Measurements from ENCODE around the gene NMS.
A peak's percentile ranks its signal among the peaks of the same experiment; 100 is the strongest.
"Not testable (repeated sequence)": the region's sequence is repeated elsewhere in the genome, so short reads cannot be mapped to it uniquely, and the experiment has no call there.

The NMS gene

GRCh38 chr2:100451734-100452133 lies 18.5 kb upstream of the NMS start:
- no peak for DNase-seq (ENCODE audit: low read depth)
- no peak for TF ChIP-seq CTCF (IDR thresholded peaks at IDR 0.05; ENCODE audit: control insufficient read depth, insufficient read depth, low read depth, low read length, missing control alignments)
- H3K4me3 ChIP-seq (ENCODE audit: control insufficient read depth, low read depth, low read length): no peak overlapping the region

GRCh38 chr2:100453853-100454252 lies 16.4 kb upstream of the NMS start:
- no peak for DNase-seq (ENCODE audit: low read depth)
- no peak overlapping the region for H3K4me3 ChIP-seq (ENCODE audit: control insufficient read depth, low read depth, low read length)
- no peak for TF ChIP-seq CTCF (IDR thresholded peaks at IDR 0.05; ENCODE audit: control insufficient read depth, insufficient read depth, low read depth, low read length, missing control alignments)

DNA sequence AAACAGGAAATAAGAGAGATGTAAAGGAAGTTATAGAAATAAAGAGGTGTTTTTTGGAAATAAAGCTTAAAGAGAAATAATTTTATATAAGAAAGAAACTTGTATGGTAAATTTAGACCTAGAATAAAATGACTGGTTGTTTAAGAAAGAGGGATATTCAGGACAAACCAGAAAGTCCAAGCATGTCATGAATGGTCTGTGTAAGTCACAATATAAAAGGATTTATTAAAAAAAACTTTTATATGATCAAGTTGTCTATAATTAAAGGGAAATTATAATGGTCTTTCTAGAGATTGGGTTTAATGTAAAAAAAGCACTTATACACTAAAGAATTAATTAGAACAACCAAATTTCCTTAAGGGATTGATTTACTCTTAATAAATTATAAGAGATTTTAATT lies 13.9 kb upstream of the NMS start:
- DNase-seq (ENCODE audit: low read depth); H3K4me3 ChIP-seq (ENCODE audit: control insufficient read depth, low read depth, low read length): not testable (repeated sequence)

DNA sequence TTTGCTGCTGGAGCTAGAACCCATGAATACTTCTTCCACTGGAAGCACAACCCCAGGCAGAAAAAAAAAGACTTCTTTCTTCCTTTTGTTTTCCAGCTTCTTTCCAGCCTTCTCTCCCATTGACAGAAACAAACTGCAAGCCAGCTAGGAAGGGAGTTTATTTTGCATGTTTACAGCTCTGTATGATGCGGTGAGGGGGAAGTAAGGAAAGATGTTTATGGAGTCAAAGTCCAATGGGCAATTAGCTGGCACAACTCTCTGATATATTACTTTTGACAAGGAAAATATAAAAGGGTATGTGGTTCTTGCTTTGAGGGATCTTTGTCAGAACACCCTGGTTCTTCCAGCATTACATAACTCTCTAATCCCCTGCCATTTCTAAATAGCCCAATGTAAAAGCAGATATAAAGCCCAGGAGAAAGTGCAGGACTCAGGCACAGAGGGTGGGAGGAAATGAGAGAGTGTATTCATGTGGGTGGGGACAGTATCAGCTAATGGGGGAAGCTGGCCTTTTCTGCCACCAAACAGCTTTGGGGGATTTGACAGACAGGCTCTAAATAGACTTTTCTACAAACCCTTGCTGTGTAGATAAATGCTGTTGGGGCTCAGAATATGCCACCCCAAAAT lies 9.3 kb upstream of the NMS start:
- no peak overlapping the region for H3K4me3 ChIP-seq (ENCODE audit: control insufficient read depth, low read depth, low read length)
- no peak for DNase-seq (ENCODE audit: low read depth)
- no peak for TF ChIP-seq CTCF (IDR thresholded peaks at IDR 0.05; ENCODE audit: control insufficient read depth, insufficient read depth, low read depth, low read length, missing control alignments)

DNA sequence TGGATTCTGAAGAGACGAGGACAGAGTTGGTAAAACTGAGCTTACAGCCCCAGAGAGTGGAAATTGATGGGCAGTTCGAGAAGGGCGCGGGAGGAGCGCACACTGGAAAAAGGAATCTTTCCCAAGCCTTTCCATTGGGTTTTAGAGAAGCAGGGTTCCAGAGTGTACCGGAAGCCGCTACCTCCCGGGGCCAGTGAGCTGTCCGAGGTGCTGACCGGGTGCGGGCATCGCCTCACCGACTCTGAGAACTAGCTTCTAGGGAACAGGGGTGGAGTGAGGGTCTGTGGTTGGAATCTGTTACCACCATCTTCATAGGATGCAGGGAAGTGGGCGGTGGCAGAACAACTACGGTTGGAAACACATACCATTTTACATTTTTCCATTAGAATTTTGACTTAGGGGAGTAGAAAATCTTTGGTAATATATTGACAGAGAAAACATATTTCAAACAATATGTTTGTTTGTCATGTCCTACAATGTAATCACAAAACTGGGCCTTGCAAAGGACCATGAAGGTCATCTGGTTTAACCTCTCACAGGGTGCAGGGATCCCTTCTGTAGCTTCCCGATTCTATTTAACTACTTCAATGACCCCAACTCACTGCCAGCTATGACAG lies 724 bp downstream of the NMS start:
- DNase-seq (ENCODE audit: low read depth): no peak
- H3K4me3 ChIP-seq (ENCODE audit: control insufficient read depth, low read depth, low read length): no peak overlapping the region
- TF ChIP-seq CTCF (IDR thresholded peaks at IDR 0.05; ENCODE audit: control insufficient read depth, insufficient read depth, low read depth, low read length, missing control alignments): no peak

DNA sequence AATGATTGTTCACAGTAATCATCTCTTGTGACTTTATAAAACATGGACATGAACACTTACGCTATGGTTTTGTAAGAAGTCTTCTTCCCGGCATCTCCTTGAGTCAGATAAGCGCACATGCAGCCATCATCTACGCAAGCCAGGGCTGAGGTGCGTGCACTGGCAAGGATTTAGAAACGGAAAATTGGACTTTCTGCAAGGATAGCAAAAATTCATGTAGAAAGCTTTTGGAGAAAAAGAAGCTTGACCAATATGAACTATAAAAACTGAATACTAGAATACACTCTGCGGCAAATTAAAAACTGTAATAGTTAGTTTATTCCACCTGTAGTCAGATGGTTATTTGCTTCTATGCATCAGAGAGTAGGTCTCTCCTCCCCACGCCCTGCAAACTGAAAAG lies 6.3 kb downstream of the NMS start:
- no peak for DNase-seq (ENCODE audit: low read depth)
- H3K4me3 ChIP-seq (ENCODE audit: control insufficient read depth, low read depth, low read length): no peak overlapping the region
- no peak for TF ChIP-seq CTCF (IDR thresholded peaks at IDR 0.05; ENCODE audit: control insufficient read depth, insufficient read depth, low read depth, low read length, missing control alignments)

GRCh38 chr2:100482741-100483140 lies 12.5 kb downstream of the NMS start:
- H3K4me3 ChIP-seq (ENCODE audit: control insufficient read depth, low read depth, low read length): no peak overlapping the region
- TF ChIP-seq CTCF (IDR thresholded peaks at IDR 0.05; ENCODE audit: control insufficient read depth, insufficient read depth, low read depth, low read length, missing control alignments): peak; percentile 22
- no peak for DNase-seq (ENCODE audit: low read depth)

Data from AG09309 (cell line).